ENCODE results near the gene GPR39. TPM values are rescaled to one million over a fixed set of nuclear protein-coding genes. Genes with fewer than 3 reads are reported as not detected.

The GPR39 gene
- total RNA-seq, 2 experiments from 2014 or later = not detected

DNA sequence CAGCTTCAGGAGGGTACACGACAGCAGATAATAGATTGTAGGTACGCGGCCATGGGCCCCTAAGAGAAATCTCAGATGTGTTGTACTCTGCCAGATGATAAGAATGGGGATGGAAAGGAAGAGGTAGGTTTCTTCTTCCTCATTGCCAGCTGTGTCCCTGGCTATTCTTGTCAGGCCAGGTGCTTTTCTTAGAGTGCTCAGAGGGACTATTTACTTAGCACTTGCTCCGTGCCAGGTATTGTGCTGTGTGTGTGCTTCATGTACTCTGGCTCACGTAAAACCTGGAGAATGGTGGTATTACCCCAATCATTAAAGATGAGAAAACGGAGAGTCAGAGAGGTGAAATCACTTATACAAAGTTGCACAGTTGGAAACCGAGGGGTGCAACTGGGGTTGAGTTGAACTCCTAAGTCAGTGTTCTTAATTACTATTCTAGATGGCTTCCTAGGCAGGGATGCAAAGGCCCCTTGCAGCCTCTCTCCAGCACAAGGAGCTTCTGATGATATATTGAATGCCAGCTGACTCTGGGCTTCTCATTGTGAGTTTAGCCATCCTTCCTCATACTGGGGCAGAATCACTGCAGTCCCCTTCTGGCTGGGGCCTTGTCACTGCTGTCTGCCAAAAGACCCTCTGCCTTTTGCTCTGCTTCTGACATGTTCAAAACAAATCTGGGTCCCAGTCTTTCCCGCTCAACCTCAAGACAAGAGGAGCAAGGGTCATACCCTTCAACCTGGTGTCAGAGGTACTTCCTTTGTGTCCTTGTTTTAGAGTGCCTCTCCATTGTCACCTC is 192.7 kb downstream of the GPR39 start:
- ChIA-PET POLR2A (no interaction called here), CTCF (no interaction called here)
- intact Hi-C loops (cut with micrococcal nuclease) = no loop called here
- Mint-ChIP-seq H3K36me3 (no peaks in the 10 kb centered on the region), H3K4me3 (no peak overlapping the region), H3K27ac (no peak overlapping the region), H3K4me1 (ENCODE audit: low read depth) (no peaks in the 10 kb centered on the region), H3K27me3 (no peaks in the 10 kb centered on the region), H3K9me3 (no peaks in the 10 kb centered on the region)
- no peak for DNase-seq

GRCh38 chr2:132611719-132612118 is 195.1 kb downstream of the GPR39 start:
- Mint-ChIP-seq H3K36me3 (no peaks in the 10 kb centered on the region), H3K27me3 (no peaks in the 10 kb centered on the region), H3K4me1 (ENCODE audit: low read depth) (no peaks in the 10 kb centered on the region), H3K4me3 (no peak overlapping the region), H3K27ac (no peak overlapping the region), H3K9me3 (no peaks in the 10 kb centered on the region)
- intact Hi-C loops (cut with micrococcal nuclease) = no loop called here
- DNase-seq = no peak
- CTCF ChIA-PET = no interaction called here
- POLR2A ChIA-PET = no interaction called here

- H3K4me1 Mint-ChIP-seq (ENCODE audit: low read depth) = no peaks in the 10 kb centered on the region
- intact Hi-C loops (cut with micrococcal nuclease) = no loop called here
- CTCF ChIA-PET = no interaction called here
Observed at GRCh38 chr2:132615329-132616085, 198.9 kb downstream of the GPR39 start.

DNA sequence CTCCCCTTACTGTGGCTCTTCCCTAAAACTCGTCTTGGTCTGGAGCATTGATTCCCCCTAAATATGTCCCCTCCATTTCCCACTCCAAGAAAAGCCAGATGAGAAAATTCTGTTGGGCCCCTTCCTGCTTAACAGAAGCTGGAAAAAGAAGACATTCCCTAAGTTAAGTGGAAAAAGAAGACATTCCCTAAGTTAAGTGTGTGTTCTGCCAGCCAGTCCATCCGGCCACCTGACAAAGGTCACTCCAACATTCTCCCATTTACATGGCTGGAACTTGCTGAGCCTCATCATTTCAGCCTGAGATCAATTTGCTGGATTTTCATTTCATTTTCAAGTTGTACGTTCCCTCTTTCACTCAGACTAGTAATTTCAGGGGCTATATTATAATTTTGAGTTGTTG is 201.4 kb downstream of the GPR39 start:
- no peak overlapping the region for H3K4me3 Mint-ChIP-seq
- ChIA-PET CTCF (no interaction called here), POLR2A (no interaction called here)
- no peaks in the 10 kb centered on the region for H3K9me3 Mint-ChIP-seq
- DNase-seq = no peak
- H3K4me1 Mint-ChIP-seq (ENCODE audit: low read depth) = no peaks in the 10 kb centered on the region
- H3K27ac Mint-ChIP-seq = no peak overlapping the region
- no peaks in the 10 kb centered on the region for H3K36me3 Mint-ChIP-seq
- H3K27me3 Mint-ChIP-seq = no peaks in the 10 kb centered on the region
- intact Hi-C loops (cut with micrococcal nuclease) = no loop called here

More at GRCh38 chr2:132615329-132616085, 198.9 kb downstream of the GPR39 start:
- no peak for DNase-seq
- Mint-ChIP-seq H3K27me3 (no peaks in the 10 kb centered on the region), H3K9me3 (no peaks in the 10 kb centered on the region), H3K36me3 (no peaks in the 10 kb centered on the region), H3K27ac (no peak overlapping the region), H3K4me3 (no peak overlapping the region)
- POLR2A ChIA-PET = no interaction called here

DNA sequence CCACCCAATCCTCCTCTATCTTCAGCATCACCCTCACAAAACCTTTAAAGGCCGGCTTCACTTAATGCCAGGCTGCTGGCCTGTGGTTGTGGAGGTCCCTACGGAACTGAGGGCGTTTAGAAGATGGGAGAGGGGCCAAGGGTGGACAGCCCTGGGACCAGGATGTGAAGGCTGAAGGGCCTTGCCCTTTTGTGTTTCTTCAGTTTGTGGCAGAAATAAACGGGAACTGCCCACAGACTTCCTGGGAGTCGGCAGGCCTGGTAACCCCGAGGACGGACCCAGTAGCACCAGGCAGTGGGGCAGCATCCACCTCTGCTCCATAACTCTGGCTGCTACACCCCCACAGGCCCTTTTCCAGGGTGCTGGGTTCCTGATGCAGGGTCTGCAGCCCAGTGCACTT is 202.1 kb downstream of the GPR39 start:
- H3K27me3 Mint-ChIP-seq = no peaks in the 10 kb centered on the region
- intact Hi-C loops (cut with micrococcal nuclease) = no loop called here
- H3K4me3 Mint-ChIP-seq = no peak overlapping the region
- H3K9me3 Mint-ChIP-seq = no peaks in the 10 kb centered on the region
- no peak overlapping the region for H3K27ac Mint-ChIP-seq
- ChIA-PET POLR2A (no interaction called here), CTCF (no interaction called here)
- H3K36me3 Mint-ChIP-seq = no peaks in the 10 kb centered on the region
- H3K4me1 Mint-ChIP-seq (ENCODE audit: low read depth) = no peaks in the 10 kb centered on the region
- no peak for DNase-seq

DNA sequence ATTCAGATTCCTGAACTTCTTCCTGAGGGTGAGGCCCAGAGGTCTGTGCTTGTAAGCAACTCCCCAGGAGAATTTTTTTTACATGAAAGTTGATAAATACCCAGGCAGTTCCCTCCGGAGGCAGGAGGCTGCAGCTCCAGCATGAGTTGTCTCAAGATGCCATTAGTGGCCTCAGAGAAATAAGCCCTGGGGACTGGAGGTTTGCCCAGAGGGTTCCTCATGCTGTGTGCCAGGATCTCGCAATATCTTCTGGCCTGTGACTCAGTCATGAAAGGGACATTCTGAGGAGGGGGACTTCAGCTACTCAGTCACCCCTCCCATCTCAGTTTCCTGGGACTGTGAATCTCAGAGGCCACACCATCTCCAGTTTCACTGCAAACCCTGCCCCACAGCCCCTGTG is 203.5 kb downstream of the GPR39 start:
- no peaks in the 10 kb centered on the region for H3K36me3 Mint-ChIP-seq
- no peak overlapping the region for H3K27ac Mint-ChIP-seq
- no peaks in the 10 kb centered on the region for H3K27me3 Mint-ChIP-seq
- no peaks in the 10 kb centered on the region for H3K9me3 Mint-ChIP-seq
- H3K4me1 Mint-ChIP-seq (ENCODE audit: low read depth) = no peaks in the 10 kb centered on the region
- H3K4me3 Mint-ChIP-seq = no peak overlapping the region
- DNase-seq = no peak
- CTCF ChIA-PET = no interaction called here
- POLR2A ChIA-PET = no interaction called here
- intact Hi-C loops (cut with micrococcal nuclease) = no loop called here

GRCh38 chr2:132621131-132621875 is 204.7 kb downstream of the GPR39 start:
- no peak overlapping the region for H3K4me3 Mint-ChIP-seq
- no peaks in the 10 kb centered on the region for H3K9me3 Mint-ChIP-seq
- no peaks in the 10 kb centered on the region for H3K27me3 Mint-ChIP-seq

DNA sequence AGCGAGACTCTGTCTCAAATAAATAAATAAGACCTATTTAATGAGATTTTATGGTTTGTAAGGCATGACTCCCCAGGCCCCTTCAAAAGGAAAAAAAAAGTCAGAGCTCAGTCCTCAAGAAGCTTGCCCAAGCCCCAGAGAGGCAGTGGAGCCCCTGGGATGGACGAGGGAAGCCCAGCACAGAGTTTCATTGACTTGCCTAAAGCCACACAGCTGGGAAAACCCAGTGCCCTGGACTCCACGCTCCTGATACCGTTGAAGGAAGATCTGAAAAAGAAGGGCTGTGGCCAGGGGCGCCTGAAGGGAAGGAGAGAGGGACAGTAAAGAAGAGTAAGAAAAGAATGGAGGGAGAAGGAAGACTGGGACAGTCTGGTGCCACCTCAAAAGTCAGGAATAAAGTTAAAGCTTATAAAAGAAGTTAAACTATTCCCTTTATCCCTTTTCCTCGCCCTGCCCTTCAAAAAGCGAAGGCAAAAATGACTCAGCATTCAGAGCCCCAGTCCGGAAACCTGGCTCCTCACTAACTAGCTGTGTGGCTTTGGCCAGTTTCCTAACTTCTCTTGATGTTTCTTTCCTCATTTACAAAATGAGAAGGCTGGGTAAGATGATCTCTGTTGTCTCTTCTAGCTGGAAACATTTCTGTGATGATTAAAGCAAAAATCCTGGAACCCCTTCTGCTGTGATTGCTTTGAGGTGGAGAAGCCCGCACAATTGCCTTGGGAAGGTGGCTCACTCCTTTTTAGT is 206.7 kb downstream of the GPR39 start:
- Mint-ChIP-seq H3K4me3 (no peak overlapping the region), H3K9me3 (no peaks in the 10 kb centered on the region), H3K4me1 (ENCODE audit: low read depth) (no peaks in the 10 kb centered on the region), H3K27ac (no peak overlapping the region), H3K36me3 (no peaks in the 10 kb centered on the region), H3K27me3 (no peaks in the 10 kb centered on the region)
- intact Hi-C loops (cut with micrococcal nuclease) = no loop called here
- no peak for DNase-seq
- CTCF ChIA-PET = no interaction called here
- POLR2A ChIA-PET = no interaction called here

More at GRCh38 chr2:132621131-132621875, 204.7 kb downstream of the GPR39 start:
- Mint-ChIP-seq H3K36me3 (no peaks in the 10 kb centered on the region), H3K4me1 (ENCODE audit: low read depth) (no peaks in the 10 kb centered on the region), H3K27ac (no peak overlapping the region)
- intact Hi-C loops (cut with micrococcal nuclease) = no loop called here
- ChIA-PET POLR2A (no interaction called here), CTCF (interaction anchor here (0.6 kb wide), 1 partner anchor 1158 kb away, joined by 3 read pairs; no protein-coding TSS in a partner anchor)
- DNase-seq = no peak

GRCh38 chr2:132627536-132627935 is 210.9 kb downstream of the GPR39 start:
- no peaks in the 10 kb centered on the region for H3K4me1 Mint-ChIP-seq (ENCODE audit: low read depth)
- POLR2A ChIA-PET = no interaction called here

DNA sequence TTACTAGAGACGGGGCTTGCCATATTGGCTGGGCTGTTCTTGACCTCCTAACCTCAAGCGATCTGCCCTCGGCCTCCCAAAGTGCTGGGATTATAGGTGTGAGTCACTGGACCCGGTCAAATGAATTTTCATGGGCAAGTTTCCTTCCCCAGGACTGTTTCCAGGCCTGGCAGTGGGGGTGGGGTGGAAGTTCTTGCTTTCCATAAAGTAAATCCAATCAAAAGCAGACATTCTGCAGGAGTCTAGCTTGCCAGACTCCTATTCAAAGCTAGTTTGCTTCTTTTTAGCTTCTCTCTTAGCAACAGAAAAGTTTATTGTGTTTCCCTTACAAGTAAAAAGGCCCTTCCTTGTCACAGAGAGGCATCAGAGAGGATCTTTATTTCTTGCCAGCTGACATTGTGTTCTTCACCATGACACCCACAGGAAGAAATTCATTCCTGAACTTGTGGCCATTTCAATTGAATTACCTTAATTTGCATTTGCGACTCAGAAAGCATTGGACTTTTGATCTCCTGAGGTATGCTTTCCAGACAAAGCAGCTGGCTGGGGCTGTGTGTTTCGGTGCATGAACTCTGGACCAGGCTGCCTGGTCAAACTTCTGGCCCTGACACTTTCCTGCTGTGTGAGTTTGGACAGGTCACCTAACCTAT is 215.5 kb downstream of the GPR39 start:
- Mint-ChIP-seq H3K27ac (no peak overlapping the region), H3K9me3 (no peaks in the 10 kb centered on the region), H3K4me1 (ENCODE audit: low read depth) (no peaks in the 10 kb centered on the region), H3K4me3 (no peak overlapping the region), H3K27me3 (no peaks in the 10 kb centered on the region), H3K36me3 (no peaks in the 10 kb centered on the region)
- no peak for DNase-seq
- intact Hi-C loops (cut with micrococcal nuclease) = no loop called here
- CTCF ChIA-PET = no interaction called here
- POLR2A ChIA-PET = no interaction called here

More at GRCh38 chr2:132627536-132627935, 210.9 kb downstream of the GPR39 start:
- CTCF ChIA-PET = no interaction called here
- no peaks in the 10 kb centered on the region for H3K27me3 Mint-ChIP-seq
- H3K4me3 Mint-ChIP-seq = no peak overlapping the region
- no peaks in the 10 kb centered on the region for H3K9me3 Mint-ChIP-seq
- no peaks in the 10 kb centered on the region for H3K36me3 Mint-ChIP-seq
- intact Hi-C loops (cut with micrococcal nuclease) = no loop called here
- DNase-seq = no peak
- no peak overlapping the region for H3K27ac Mint-ChIP-seq

GRCh38 chr2:132633635-132634034 is 217.0 kb downstream of the GPR39 start:
- intact Hi-C loops (cut with micrococcal nuclease) = no loop called here
- Mint-ChIP-seq H3K27ac (no peak overlapping the region), H3K9me3 (no peaks in the 10 kb centered on the region), H3K27me3 (no peaks in the 10 kb centered on the region), H3K36me3 (no peaks in the 10 kb centered on the region), H3K4me1 (ENCODE audit: low read depth) (no peaks in the 10 kb centered on the region), H3K4me3 (no peak overlapping the region)
- DNase-seq = no peak
- CTCF ChIA-PET = no interaction called here
- POLR2A ChIA-PET = no interaction called here

GRCh38 chr2:132636346-132636745 is 219.7 kb downstream of the GPR39 start:
- H3K4me1 Mint-ChIP-seq (ENCODE audit: low read depth) = no peaks in the 10 kb centered on the region
- no peak overlapping the region for H3K27ac Mint-ChIP-seq
- no peak overlapping the region for H3K4me3 Mint-ChIP-seq
- H3K9me3 Mint-ChIP-seq = no peaks in the 10 kb centered on the region
- H3K36me3 Mint-ChIP-seq = no peaks in the 10 kb centered on the region
- DNase-seq = no peak
- CTCF ChIA-PET = no interaction called here
- H3K27me3 Mint-ChIP-seq = no peaks in the 10 kb centered on the region
- intact Hi-C loops (cut with micrococcal nuclease) = no loop called here
- POLR2A ChIA-PET = no interaction called here

All from activated CD4-positive, alpha-beta memory T cell treated with anti-CD3 and anti-CD28 coated beads for 36 hours (primary cell).